Neural crest cell (in vitro differentiated cells): Measurements from ENCODE around the gene HCRTR2. TPM values are rescaled to one million over a fixed set of nuclear protein-coding genes. Genes with fewer than 3 reads are reported as not detected.
"Not testable (repeated sequence)": the region's sequence is repeated elsewhere in the genome, so short reads cannot be mapped to it uniquely, and the experiment has no call there.

Experiments used
- DNase-seq: peaks from one replicate; pipeline ENCODE4 v3.0.0; 2021; ENCODE audit warnings: low read depth, mixed read lengths, low spot score
- H3K27ac Mint-ChIP-seq: one replicate; pipeline ENCODE4 v1.8.0; 2021; ENCODE audit warnings: mild to moderate bottlenecking, mixed read lengths; ENCODE audit not compliant: unreplicated experiment
- H3K27me3 Mint-ChIP-seq: 2 replicates; pipeline ENCODE4 v1.8.0; 2021; ENCODE audit warnings: low read depth, mild to moderate bottlenecking, mixed read lengths
- H3K36me3 Mint-ChIP-seq: 2 replicates; pipeline ENCODE4 v1.8.0; 2021; ENCODE audit warnings: low read depth, mild to moderate bottlenecking, mixed read lengths
- H3K4me1 Mint-ChIP-seq: 2 replicates; pipeline ENCODE4 v1.8.0; 2021; ENCODE audit warnings: mixed read lengths
- H3K4me3 Mint-ChIP-seq: one replicate; pipeline ENCODE4 v1.8.0; 2021; ENCODE audit warnings: mild to moderate bottlenecking, mixed read lengths
- H3K9me3 Mint-ChIP-seq: 2 replicates; pipeline ENCODE4 v1.8.0; 2021; ENCODE audit warnings: mixed read lengths
- total RNA-seq: library from RNA; stranded (reverse); gene quantifications from 2 replicates; pipeline ENCODE4 v1.2.1, GENCODE V29; 2021
- TF ChIP-seq, protein P1 (sequence below): fragments of 200-600 bp; sonication (generic); conservative IDR thresholded peaks from 2 replicates; pipeline ENCODE4 v1.5.0; 2021; ENCODE audit warnings: antibody characterized with exemption, mild to moderate bottlenecking

The HCRTR2 gene
- total RNA-seq, 1 donor from 2014 or later, result not detected

DNA sequence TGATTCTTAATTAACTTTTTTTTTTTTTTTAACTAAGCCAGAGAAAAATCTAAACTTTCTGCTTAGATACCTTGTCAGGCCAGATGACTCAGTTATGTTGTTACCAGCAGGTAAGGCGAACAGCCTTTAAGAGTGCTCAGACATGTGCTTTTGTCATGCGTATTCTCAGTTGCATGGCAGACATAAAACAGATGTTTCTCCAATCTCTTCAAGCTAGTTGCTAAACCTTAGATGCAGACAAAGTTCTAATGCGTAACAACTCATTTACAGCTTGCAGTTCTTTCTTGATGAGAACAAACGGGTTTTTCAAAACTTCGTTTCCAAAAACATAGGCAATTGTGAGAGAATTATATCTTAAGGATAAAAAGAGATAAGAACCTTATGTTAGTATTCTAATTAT, 103.3 kb downstream of the HCRTR2 start:
- Mint-ChIP-seq H3K4me1 (peaks cover 7% of the 10 kb centered on the region), H3K4me3 (no peak overlapping the region), H3K27me3 (no peaks in the 10 kb centered on the region), H3K27ac (no peak overlapping the region), H3K9me3 (no peaks in the 10 kb centered on the region), H3K36me3 (no peaks in the 10 kb centered on the region)
- TF ChIP-seq, protein P1, sequence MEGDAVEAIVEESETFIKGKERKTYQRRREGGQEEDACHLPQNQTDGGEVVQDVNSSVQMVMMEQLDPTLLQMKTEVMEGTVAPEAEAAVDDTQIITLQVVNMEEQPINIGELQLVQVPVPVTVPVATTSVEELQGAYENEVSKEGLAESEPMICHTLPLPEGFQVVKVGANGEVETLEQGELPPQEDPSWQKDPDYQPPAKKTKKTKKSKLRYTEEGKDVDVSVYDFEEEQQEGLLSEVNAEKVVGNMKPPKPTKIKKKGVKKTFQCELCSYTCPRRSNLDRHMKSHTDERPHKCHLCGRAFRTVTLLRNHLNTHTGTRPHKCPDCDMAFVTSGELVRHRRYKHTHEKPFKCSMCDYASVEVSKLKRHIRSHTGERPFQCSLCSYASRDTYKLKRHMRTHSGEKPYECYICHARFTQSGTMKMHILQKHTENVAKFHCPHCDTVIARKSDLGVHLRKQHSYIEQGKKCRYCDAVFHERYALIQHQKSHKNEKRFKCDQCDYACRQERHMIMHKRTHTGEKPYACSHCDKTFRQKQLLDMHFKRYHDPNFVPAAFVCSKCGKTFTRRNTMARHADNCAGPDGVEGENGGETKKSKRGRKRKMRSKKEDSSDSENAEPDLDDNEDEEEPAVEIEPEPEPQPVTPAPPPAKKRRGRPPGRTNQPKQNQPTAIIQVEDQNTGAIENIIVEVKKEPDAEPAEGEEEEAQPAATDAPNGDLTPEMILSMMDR, result no peak
- DNase-seq, result no peak

DNA sequence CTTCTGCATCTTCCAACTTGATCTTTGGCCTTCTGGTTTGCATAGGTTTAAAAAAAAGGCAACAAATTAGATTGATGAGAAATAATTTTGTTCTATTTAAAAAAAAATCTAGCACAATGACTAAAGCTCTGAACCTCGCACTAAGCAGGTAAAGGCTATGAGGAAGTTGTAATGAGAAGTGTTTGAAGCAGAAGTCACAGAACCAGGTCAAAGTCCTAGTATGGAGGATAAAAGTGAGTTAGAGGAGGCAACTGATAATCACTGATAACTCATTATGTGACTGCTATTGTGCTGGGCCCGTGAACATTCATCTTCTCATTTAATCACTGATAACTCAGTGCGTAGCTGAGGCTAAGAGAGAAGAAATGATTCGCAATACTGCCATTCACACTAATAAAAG, 106.9 kb downstream of the HCRTR2 start:
- H3K27me3 Mint-ChIP-seq, result no peaks in the 10 kb centered on the region
- peaks cover 7% of the 10 kb centered on the region for H3K4me1 Mint-ChIP-seq
- H3K27ac Mint-ChIP-seq, result no peak overlapping the region
- H3K9me3 Mint-ChIP-seq, result no peaks in the 10 kb centered on the region
- no peak overlapping the region for H3K4me3 Mint-ChIP-seq
- no peaks in the 10 kb centered on the region for H3K36me3 Mint-ChIP-seq
- DNase-seq, result no peak
- TF ChIP-seq, protein P1, result no peak

DNA sequence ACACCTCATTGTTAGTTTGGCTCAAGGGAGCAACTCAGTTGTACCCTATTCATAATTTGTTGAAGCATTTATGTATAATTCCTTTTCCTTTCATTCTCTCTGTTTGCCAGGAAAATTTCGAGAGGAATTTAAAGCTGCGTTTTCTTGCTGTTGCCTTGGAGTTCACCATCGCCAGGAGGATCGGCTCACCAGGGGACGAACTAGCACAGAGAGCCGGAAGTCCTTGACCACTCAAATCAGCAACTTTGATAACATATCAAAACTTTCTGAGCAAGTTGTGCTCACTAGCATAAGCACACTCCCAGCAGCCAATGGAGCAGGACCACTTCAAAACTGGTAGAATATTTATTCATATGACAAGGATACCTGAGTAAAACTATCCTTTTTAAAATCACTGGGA, 107.8 kb downstream of the HCRTR2 start:
- Mint-ChIP-seq H3K4me3 (no peak overlapping the region), H3K36me3 (no peaks in the 10 kb centered on the region), H3K27ac (no peak overlapping the region), H3K4me1 (peaks cover 3% of the 10 kb centered on the region), H3K9me3 (no peaks in the 10 kb centered on the region), H3K27me3 (no peaks in the 10 kb centered on the region)
- no peak for DNase-seq
- TF ChIP-seq, protein P1, result no peak

DNA sequence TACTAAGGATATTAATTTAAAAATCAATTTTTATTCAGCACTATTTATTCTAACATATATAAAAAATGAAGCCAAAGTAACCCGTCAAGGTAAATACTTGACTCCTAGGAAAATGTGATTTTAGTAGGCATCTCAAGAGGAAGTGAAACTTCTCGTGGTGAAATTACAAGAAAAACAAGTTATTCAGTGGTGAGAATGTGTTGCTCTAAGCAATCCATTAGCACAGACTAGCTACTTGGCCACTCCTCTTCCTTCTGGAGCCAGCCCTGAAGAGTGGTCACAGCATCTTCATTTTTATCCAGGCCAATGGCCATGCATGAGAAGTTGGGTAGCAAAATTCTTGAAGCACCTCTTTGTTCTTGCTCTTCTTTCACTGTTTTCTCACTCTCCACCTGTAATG, 112.5 kb downstream of the HCRTR2 start:
- Mint-ChIP-seq H3K27me3 (no peaks in the 10 kb centered on the region), H3K9me3 (no peaks in the 10 kb centered on the region), H3K4me1 (no peaks in the 10 kb centered on the region)

DNA sequence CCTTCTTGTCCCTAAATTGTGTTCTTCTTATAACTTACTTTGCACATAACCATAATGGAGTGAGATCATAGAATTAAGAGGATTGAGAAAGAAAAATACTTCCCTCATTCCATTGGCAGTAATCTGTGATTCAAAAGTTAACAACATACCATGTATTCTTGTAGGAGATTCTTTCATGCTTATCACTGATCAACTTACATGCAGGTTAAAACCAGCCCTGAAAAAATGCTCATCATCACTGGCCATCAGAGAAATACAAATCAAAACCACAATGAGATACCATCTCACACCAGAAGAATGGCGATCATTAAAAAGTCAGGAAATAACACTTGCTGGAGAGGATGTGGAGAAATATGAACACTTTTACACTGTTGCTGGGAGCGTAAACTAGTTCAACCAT, 116.4 kb downstream of the HCRTR2 start:
- Mint-ChIP-seq H3K4me3 (no peak overlapping the region), H3K36me3 (no peaks in the 10 kb centered on the region), H3K27ac (peak overlapping the region; percentile 24), H3K27me3 (no peaks in the 10 kb centered on the region), H3K9me3 (no peaks in the 10 kb centered on the region), H3K4me1 (no peaks in the 10 kb centered on the region)
- DNase-seq, result no peak
- TF ChIP-seq, protein P1, result no peak

More for the DNA sequence above, 112.5 kb downstream of the HCRTR2 start:
- Mint-ChIP-seq H3K27ac (peak overlapping the region; percentile 89), H3K36me3 (no peaks in the 10 kb centered on the region), H3K4me3 (no peak overlapping the region)
- DNase-seq, result no peak
- TF ChIP-seq, protein P1, result no peak

DNA sequence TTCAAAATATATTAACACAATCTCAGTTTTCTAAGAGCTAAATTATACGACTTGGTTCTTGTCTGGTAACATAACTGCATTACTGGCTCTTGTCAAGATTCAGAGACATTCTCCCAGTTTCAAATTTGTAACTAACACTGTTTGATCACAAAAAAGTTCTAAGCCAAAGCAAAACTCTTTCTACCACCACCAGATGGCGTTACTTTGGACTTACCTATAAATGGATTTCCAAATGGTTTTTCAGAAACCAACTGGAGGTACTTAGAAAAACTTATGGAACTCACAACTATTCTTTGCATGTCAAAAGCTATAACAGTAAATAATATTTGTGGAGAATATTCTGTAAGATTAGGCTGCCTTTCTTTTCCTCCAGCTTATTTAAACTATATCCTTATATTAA, 118.8 kb downstream of the HCRTR2 start:
- Mint-ChIP-seq H3K4me3 (no peak overlapping the region), H3K4me1 (no peaks in the 10 kb centered on the region), H3K9me3 (peaks cover 2% of the 10 kb centered on the region), H3K27me3 (no peaks in the 10 kb centered on the region), H3K36me3 (no peaks in the 10 kb centered on the region), H3K27ac (no peak overlapping the region)
- no peak for DNase-seq
- TF ChIP-seq, protein P1, result peak; percentile 58

DNA sequence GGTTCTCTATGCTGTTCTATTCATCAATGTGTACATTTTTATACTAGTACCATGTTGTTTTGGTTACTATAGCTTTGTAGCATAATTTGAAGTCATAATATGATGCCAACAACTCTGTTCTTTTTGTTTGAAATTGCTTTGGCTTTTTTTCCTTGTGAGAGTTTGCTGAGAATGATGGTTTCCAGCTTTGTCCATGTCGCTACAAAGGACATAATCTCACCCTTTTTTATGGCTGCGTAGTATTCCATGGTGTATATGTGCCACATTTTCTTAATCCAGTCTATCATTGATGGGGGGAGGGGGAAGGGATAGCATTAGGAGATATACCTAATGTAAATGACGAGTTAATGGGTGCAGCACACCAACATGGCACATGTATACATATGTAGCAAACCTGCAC, 122.9 kb downstream of the HCRTR2 start:
- H3K9me3 Mint-ChIP-seq, H3K4me1 Mint-ChIP-seq, DNase-seq, H3K27ac Mint-ChIP-seq, H3K27me3 Mint-ChIP-seq, H3K36me3 Mint-ChIP-seq, H3K4me3 Mint-ChIP-seq: not testable (repeated sequence)
